ENCODE data around the gene HIF3A.

HIF3A gene

GRCh38 chr19:46346821-46347571, 50.2 kb downstream of the HIF3A start, which contains the start of gene PPP5C:
PPP5C (plus strand) TSS chr19:46347087; CDS start chr19:46347097, 10 bp downstream.
- peak; percentile 88 for TF ChIP-seq CTCF (IDR thresholded peaks at IDR 0.05; ENCODE audit: poor library complexity, severe bottlenecking)
- DNase-seq (ENCODE audit: low spot score) (peak; percentile 92), ATAC-seq (ENCODE audit: low read depth) (peak; percentile 48)
- Histone ChIP-seq H3K27ac (ENCODE audit: poor library complexity, severe bottlenecking) (peak within 1 kb of the TSS; percentile 95), H3K27me3 (ENCODE audit: insufficient read depth, poor library complexity, severe bottlenecking) (no peaks in the 10 kb centered on the region), H3K9me3 (ENCODE audit: severe bottlenecking) (no peaks in the 10 kb centered on the region), H3K36me3 (ENCODE audit: low read depth) (peaks cover 15% of the 10 kb centered on the region), H3K4me1 (ENCODE audit: insufficient read depth, poor library complexity, severe bottlenecking) (peaks cover 30% of the 10 kb centered on the region), H3K4me3 (ENCODE audit: severe bottlenecking) (peak within 1 kb of the TSS; percentile 79)

- ATAC-seq (ENCODE audit: low read depth) (no peak), DNase-seq (ENCODE audit: low spot score) (no peak)
- H3K27ac ChIP-seq (ENCODE audit: poor library complexity, severe bottlenecking) = peak overlapping the region; percentile 95
- H3K36me3 ChIP-seq (ENCODE audit: low read depth) = peaks cover 20% of the 10 kb centered on the region
- TF ChIP-seq CTCF (IDR thresholded peaks at IDR 0.05; ENCODE audit: poor library complexity, severe bottlenecking) = peak; percentile 62
- H3K4me3 ChIP-seq (ENCODE audit: severe bottlenecking) = peak overlapping the region; percentile 79
- H3K27me3 ChIP-seq (ENCODE audit: insufficient read depth, poor library complexity, severe bottlenecking) = no peaks in the 10 kb centered on the region
- H3K9me3 ChIP-seq (ENCODE audit: severe bottlenecking) = no peaks in the 10 kb centered on the region
- H3K4me1 ChIP-seq (ENCODE audit: insufficient read depth, poor library complexity, severe bottlenecking) = peaks cover 31% of the 10 kb centered on the region
Observed at GRCh38 chr19:46347572-46347883, 50.7 kb downstream of the HIF3A start.

GRCh38 chr19:46347985-46348384, 51.1 kb downstream of the HIF3A start:
- DNase-seq (ENCODE audit: low spot score) = no peak
- peak overlapping the region; percentile 95 for H3K27ac ChIP-seq (ENCODE audit: poor library complexity, severe bottlenecking)

GRCh38 chr19:46349311-46349993, 52.6 kb downstream of the HIF3A start:
- TF ChIP-seq CTCF (IDR thresholded peaks at IDR 0.05; ENCODE audit: poor library complexity, severe bottlenecking) = no peak
- Histone ChIP-seq H3K27ac (ENCODE audit: poor library complexity, severe bottlenecking) (peak overlapping the region; percentile 95), H3K27me3 (ENCODE audit: insufficient read depth, poor library complexity, severe bottlenecking) (no peaks in the 10 kb centered on the region), H3K4me3 (ENCODE audit: severe bottlenecking) (no peak overlapping the region), H3K4me1 (ENCODE audit: insufficient read depth, poor library complexity, severe bottlenecking) (peaks cover 31% of the 10 kb centered on the region), H3K36me3 (ENCODE audit: low read depth) (peaks cover 34% of the 10 kb centered on the region), H3K9me3 (ENCODE audit: severe bottlenecking) (no peaks in the 10 kb centered on the region)
- DNase-seq (ENCODE audit: low spot score) (no peak), ATAC-seq (ENCODE audit: low read depth) (no peak)

More at GRCh38 chr19:46347985-46348384, 51.1 kb downstream of the HIF3A start:
- H3K9me3 ChIP-seq (ENCODE audit: severe bottlenecking) = no peaks in the 10 kb centered on the region
- no peak for ATAC-seq (ENCODE audit: low read depth)
- H3K27me3 ChIP-seq (ENCODE audit: insufficient read depth, poor library complexity, severe bottlenecking) = no peaks in the 10 kb centered on the region
- H3K4me1 ChIP-seq (ENCODE audit: insufficient read depth, poor library complexity, severe bottlenecking) = peaks cover 31% of the 10 kb centered on the region
- no peak for TF ChIP-seq CTCF (IDR thresholded peaks at IDR 0.05; ENCODE audit: poor library complexity, severe bottlenecking)
- peaks cover 23% of the 10 kb centered on the region for H3K36me3 ChIP-seq (ENCODE audit: low read depth)
- peak overlapping the region; percentile 79 for H3K4me3 ChIP-seq (ENCODE audit: severe bottlenecking)
